ENCODE measurements around the gene TNFAIP2.

DNA sequence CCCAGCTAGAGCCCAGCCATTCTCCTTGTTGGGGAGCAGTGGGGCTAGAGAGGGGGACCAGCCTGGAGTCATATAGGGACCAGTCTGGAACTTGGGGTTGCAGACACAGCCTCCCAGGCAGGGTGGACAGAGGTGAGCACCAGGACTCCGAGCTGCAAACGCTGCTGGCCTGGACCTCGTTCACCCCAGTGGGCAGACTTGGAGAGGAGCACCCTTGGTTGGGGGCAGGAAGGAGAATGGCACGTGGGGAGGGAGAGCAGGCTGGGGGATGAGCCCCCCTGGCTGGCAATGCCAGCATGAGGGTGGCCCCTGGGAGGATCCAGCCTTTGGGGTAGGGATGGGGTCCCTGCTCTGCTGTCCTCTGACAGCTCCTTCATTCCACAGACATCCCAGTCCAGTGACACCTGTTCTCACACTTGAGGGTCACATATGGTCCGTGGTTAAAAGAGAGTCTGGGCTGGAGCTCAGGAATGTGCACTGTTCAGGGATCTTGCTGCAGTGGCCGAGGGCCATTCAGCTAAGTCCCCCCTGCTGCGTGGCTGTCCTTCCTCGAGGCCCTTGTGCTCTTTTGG, 36.4 kb upstream of the TNFAIP2 start:
- TF ChIP-seq EZH2 (IDR thresholded peaks at IDR 0.05; ENCODE audit: borderline replicate concordance, low read length): no peak
- TF ChIP-seq, protein P1, sequence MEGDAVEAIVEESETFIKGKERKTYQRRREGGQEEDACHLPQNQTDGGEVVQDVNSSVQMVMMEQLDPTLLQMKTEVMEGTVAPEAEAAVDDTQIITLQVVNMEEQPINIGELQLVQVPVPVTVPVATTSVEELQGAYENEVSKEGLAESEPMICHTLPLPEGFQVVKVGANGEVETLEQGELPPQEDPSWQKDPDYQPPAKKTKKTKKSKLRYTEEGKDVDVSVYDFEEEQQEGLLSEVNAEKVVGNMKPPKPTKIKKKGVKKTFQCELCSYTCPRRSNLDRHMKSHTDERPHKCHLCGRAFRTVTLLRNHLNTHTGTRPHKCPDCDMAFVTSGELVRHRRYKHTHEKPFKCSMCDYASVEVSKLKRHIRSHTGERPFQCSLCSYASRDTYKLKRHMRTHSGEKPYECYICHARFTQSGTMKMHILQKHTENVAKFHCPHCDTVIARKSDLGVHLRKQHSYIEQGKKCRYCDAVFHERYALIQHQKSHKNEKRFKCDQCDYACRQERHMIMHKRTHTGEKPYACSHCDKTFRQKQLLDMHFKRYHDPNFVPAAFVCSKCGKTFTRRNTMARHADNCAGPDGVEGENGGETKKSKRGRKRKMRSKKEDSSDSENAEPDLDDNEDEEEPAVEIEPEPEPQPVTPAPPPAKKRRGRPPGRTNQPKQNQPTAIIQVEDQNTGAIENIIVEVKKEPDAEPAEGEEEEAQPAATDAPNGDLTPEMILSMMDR (IDR thresholded peaks at IDR 0.05; ENCODE audit: low read length): no peak

All from OCI-LY1 (cell line).